Measurements from ENCODE around the gene ADIPOR2.
"Not testable (repeated sequence)": the region's sequence is repeated elsewhere in the genome, so short reads cannot be mapped to it uniquely, and the experiment has no call there.

ADIPOR2 gene

DNA sequence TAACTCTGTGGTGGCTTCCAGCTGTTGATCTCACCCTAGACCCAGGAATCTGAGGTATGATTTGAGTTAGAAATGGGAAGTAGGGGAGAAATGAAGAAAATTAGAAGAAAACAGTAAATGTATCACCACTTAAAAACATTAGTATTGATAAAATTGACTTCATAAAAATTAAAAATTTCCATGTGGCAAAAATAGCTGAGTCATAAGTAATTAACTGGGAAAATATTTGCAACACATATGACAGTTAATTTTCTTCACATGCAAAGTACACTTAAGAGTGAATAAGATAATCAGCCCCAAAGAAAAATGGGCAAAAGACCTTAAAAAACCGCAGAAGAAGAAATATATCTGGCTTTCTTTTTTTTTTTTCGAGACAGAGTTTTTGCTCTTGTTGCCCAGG is 25.5 kb upstream of the ADIPOR2 start:
- no peak for DNase-seq

DNA sequence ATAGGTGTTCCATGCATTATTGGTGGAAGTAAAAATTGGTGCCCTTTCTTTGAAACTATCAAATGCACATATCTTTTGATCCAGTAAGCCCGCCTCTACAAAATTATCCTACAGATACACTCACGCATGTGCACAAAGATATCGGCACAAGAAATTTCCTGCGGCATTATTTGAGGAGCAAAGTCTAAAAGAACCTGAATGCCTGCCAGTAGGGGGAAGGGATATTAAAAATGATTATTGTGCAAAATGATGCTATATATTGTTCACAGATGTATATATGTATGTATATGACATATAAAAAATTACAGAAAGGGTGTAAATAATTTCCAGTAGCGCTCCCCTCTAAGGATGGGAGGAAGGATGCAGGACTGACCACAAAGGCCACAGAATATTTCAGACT is 24.7 kb upstream of the ADIPOR2 start:
- DNase-seq: no peak

DNA sequence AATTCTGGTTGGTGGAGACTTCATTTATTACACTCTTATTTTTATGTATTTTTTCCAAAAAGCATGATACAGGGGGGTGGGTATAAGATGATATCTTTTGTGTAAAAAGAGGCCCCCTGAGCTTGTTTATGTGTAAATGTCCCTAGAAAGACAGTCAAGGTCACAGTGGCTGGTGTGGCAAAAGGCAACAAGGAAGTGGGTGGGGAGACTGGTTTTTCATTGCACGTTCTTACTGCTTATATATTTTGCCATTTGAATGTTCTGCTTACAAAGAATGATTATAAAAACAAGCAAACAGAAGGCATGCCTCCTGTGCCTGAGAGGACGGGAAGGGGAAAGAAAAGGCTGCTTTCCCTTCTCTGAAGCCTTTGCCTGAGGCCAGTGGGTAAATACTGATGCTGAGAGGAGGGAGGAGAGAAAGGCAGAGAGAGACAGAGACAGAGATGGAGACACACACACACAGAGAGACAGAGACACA is 24.1 kb upstream of the ADIPOR2 start:
- no peak for DNase-seq

DNA sequence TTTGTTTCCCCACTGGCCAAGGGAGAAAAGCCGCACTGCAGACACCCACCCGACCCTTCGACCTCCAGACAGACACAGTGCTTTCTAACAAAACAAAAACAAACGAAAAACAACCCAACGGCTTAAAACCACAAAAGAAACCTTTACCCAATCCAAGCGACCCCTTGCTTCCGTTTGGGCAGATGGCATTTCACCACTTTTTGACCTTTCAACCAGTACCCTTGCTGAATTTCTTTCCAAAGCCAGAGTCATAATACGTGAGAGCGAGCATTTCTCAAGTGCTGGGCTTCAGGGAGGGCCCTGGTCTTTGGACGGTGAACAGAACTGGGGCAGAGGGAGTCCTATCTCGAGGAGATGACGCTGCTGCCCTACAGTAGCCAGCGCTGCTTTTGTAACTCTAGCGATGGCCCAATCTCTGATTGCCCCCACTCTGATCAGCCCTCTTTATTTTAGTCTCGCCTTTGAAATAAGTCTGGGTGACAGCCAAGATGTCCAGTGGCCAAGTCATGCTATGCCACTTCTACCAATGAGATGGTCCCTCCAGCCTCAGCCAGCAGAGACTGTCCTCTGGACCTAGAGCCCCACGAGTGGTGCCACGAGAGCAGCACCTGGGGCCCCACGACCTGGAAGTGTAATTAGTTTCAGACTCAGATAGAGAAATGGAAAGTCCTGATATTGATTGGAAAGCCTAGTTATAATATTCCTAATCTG is 21.9 kb upstream of the ADIPOR2 start:
- DNase-seq: no peak

DNA sequence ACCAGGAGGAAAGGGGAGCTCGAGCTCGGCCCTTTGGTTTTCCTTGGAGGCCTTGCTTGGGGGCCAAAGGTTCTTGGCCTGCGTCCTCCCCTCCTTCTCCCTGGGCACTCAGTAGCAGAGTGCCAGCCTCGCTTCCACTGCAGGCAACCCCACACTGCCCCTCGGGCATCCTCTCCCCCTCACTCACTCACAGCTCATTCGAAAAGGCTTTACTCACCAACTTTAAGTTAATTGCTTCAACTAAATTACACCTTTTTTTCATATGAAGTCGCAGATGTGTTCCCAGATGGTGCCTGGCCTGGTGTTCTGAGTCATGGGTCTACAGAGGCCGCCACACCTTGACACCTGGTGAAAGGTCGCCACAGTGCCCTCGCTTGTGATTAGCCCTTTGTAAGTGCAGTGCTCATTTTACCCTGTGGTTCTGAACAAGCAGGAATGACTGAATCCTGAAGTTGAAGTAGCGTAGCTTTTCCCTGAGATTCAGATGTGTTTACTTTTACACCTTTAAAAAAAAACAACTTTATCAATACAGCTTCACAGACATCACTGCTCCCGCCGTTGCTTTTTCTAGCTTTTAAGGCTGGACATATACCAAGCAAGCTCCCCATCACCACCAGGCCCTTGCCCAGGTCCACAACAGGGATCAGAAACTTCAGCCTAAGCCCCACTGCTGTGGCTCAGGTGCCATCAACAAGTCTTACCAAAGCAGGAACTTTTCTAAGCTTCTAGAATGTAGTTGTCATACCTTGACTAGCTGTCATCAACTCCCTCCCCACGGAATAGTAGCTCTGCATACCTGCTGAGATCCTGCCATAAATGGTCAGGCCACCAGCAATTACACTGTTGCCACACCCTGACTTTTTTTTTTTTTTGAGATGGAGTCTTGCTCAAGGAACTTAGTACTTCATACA is 20.3 kb upstream of the ADIPOR2 start:
- DNase-seq: no peak

DNA sequence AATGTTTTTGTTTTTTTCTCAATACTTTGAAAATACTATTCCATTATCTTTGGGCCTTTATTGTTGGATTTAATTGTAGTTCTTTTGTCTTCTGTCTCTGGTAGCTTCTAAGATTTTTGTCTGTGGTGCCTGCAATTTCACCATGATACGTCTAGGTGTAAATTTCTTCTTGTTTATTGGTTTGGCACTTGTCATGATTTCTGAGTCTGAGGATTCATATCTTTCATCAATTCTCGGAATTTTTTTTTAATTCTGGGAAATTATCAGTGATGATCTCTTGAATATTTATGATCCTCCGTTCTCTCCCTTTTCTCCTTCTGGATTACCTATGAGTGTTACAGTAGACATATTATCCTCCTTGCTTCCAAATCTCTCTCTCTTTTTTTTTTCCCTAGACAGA is 14.8 kb upstream of the ADIPOR2 start:
- DNase-seq: no peak

DNA sequence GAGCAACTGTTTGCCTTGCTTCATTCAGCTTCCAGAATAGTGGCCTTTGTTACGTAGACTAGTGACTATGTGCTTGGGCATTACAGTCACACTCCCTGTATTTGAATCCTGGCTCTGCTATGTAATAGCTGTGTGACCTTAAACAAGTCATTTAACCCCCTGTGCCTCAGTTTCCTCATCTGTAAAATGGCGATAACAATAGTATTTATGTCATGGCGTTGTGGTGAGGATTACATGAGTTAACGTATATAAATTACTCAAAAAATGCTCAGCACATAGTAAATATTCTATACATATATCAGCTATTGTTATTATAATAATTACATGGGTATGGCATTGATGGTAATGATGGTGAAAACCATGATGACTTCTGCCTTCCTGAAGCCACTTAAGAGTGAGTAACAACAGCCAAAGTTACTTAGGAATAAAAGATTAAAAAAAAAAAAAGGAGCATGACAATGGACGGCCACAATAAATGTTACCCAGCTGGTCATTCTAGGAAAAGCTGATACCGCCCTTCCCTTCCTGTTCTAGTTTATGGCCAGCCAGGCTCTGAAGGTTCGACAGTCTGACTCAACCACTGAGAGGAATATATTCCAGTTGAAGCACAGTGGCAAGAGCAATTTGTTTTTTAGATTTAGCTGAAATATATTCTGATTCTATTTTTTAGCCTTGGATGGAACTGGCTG is 9.9 kb upstream of the ADIPOR2 start:
- DNase-seq: no peak

DNA sequence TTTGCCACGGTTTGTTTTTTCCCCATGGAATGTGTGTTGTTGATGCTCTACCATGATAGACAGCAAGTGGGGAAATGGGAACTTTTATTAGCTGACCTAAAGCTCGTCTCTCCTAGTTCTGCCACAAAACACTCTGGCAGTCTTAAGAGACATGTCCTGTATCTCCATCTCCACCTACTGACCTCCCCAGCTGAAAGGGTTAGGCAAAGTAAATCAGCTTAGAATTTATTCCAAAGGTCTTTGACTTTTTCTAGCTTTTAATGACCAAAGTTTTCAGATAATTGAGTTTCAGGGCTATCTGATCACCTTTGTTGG is 9.4 kb upstream of the ADIPOR2 start:
- no peak for DNase-seq

DNA sequence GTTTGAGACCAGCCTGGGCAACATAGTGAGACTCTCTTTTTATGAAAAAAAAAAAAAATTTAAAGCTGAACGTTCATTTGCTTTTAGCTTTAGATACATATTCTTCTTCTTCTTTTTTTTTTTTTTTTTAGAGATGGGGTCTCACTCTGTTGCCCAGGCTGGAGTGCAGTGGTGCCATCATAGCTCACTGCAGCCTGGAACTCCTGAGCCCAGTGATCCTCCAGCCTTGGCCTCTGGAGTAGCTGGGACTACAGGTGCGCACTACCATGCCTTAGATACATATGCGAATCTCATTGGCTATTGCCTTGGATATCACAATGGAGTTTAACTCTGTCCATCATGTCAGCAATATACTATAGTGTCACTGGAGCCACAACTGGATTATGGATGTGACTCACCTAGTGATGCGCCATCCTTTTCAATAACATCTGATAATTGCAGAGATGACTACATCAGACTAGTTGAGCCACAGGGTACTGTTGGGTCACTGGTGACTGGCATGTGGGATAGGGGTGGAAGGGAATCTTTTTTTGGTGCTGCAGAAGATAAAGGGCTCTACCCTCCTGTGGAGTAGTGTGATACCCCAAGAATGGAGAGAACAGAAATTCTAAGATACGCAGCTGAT is 2.7 kb upstream of the ADIPOR2 start:
- DNase-seq: no peak

DNA sequence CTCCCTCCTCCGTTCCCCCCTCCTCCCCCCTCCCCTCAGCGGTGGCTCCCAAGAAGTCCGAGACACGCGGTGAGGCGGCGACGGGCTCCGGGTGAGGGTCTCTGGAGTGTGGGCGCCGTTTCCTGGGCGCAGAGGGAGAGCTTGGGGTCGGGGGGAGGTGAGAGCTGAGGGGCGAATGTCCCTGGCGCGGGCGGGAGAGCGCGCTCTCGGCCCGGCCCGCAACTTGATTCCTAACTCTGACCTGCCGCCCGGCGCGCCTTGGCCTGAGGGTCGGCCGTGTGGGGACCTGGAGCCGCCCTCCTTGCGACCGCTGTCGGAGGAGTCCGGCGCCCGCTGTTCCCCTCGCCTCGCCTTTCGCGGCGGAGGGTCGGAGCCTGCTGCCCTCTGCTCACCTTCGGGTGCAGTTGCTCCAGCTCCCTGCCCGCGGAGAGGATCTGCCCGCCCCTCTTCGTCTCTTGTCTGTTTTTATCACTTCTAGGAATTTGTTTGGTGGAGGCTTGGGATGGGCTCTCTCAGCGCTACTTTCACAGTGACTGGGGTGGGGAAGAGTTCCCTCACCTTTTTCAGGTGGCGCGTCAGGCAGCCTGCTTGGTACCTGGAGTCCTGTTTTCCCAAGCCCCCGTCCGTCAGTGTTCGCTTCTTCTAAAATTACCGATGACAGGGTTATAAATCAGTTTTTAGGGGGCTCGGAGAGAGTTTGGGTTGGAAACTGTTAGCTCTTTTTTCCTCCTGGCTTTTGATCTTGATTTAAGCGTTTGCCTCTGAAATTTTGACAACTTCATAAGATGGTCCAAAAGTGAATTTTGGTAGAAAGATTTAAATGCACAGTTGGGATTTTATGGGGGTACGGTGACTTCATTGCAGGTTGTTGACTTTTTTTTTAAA is 495 bp downstream of the ADIPOR2 start:
- peak; percentile 46 for DNase-seq

DNA sequence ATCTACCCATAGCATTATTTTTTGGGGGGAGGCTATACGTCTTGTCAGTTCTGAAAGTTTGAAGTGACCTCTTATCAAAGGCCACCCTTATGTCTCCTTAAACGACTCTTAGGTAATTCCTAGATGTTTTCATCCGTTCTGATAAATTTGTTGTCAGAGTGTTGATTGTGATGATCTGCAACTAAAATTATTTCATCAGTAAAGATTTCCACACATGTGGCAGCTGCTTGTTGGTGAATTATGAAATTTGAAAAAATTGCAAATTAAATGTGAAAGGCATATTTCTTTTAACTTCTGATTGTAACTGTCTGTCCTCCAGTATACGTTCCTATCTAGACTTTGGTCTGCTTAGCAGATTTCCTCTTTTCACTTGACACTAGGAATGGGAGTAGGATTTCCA is 1.4 kb downstream of the ADIPOR2 start:
- no peak for DNase-seq

DNA sequence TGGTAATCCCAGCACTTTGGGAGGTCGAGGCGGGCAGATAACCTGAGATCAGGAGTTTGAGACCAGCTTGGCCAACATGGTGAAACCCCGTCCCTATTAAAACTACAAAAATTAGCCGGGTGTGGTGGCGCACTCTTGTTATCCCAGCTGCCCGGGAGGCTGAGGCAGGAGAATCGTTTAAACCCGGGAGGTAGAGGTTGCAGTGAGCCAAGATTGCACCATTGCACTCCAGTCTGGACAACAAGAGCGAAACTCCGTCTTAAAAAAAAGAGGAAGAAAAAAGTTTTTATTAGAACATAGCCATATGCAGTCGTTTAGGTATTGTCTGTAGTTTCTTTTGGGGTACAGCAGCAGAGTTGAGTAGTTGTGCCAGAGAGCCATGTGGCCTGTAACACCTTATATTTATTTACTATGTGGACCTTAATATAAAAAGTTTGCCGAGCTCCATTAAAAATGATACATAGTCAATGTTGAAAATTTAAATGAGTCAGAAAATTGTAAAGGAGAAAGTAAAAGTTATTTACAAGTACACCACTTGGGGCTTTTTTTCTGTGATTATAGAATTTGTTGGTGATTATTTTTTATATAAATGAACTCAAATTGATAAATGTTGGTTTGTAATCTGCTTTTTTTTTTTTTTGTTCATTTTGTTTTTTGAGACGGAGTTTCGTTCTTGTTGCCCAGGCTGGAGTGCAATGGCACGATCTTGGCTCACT is 2.2 kb downstream of the ADIPOR2 start:
- DNase-seq: no peak

DNA sequence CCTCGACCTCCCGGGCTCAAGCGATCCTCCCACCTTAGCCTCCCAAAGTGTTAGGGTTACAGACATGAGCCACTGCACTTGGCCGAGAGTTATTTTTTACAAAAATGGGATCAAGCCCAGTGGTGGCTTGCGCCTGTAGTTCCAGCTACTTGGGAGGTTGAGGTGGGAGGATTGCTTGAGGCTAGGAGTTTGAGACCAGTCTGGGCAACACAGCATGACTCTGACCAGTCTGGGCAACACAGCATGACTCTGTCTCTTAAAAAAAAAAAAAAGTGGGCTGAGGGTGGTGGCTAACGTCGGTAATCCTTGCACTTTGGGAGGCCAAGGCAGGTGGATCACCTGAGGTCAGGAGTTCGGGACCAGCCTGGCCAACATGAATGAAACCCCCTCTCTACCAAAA is 4.2 kb downstream of the ADIPOR2 start:
- DNase-seq: not testable (repeated sequence)

DNA sequence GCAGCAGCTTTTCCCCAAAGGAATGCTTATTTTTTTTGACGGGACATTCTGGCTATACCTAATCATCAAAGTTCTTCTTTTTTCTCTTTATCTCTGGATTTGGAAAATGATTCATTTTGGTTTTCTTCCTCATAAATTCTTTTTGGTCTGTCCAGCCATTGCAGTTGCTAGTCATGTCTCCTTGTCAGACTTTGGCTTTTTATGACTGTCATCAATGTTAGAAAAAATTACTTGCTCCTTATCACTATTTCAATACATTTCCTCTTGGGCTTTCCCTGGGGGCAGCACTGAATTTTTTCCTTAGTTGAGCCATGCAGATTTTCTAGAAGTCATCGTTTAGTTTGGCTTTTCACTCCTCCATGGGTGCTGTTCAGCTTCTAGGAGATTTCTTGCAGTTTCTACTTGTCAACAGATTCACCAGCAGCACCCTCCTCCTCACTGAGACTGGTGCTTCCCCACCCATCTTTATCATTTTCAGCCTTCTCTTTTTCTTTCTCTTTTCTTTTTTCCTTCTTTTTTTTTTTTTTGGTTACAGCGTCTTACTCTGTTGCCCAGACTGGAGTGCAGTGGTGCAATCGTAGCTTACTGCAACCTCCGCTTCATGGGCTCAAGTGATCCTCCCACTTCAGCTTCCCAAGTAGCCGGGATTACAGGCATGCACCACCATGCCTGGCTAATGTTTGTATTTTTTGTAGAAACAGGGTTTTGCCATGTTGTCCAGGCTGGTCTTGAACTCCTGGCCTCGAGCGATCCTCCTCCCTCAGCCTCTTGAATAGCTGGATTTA is 5.2 kb downstream of the ADIPOR2 start:
- no peak for DNase-seq

DNA sequence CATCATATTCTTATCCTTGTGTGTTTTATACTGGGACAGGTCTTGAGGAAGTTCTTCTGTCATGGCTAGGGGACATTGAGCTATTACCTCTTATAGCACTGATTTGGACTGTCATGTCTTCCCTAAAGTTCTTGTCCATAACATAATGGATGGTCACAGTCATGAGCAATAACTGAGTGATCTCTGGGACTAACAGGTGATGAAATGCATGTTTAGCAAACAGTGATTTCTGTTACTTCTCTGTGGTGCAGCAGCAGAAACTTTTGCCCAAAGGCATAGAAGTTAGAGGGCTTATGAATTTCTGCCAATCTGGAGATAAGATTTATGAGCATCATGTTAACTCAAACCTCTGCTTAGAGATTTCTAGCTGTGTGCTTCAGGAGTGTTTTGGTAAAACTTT is 5.9 kb downstream of the ADIPOR2 start:
- DNase-seq: no peak

DNA sequence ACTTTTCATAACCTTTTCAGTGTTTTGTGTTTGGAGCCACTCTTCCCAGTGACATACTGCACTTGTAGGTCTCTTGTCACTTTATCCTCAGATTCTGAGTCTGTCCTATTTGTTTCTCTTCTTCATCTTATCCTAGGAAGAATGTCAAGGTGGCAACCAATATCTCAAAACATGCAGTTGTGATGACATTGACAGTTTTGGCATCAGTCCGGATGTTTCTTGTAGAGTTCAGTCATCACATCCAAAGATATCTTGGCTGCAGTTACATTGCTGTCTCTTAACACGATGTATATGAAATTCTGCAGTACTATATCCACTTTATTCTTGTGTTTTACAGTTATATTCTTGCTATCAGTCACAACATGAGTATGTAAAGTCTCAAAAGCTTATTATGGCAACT is 6.4 kb downstream of the ADIPOR2 start:
- no peak for DNase-seq

DNA sequence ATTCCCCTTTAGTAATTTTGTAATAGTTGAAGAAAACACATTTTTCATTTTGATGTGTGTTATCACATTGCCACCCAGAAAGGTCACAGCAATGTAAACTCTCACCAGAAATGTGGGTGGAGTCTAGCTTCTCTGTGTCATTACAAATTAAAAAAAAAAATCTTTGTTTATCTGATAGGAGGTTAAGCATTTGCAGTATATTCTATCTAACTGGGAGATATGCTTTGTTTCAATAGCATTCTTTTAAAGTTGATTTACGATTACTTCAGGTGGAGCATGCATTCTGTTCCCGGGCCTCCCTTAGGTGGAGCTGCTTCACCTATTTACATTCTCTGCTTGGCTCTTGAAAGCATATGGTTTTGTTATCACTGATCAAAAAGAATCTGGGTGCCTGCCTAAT is 7.8 kb downstream of the ADIPOR2 start:
- DNase-seq: no peak

DNA sequence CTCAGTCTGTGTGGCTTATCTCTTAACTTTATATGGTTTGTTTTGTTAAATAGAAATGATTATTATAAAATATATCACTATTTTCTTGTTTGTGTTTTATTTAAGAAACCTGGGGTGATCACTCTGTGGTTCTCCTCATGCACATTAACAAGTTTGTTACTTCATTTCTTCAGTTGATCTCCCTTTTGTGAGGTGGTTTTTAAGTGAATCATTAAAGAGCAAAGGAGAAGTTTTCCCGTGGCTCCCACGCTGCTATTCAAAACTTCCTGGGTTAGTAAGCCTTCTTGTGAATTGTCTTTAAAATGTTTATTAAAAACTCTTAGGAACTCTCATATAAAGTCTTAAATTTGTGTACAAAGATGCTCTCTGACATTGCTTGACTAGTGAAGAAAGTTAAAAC is 11.8 kb downstream of the ADIPOR2 start:
- no peak for DNase-seq

DNA sequence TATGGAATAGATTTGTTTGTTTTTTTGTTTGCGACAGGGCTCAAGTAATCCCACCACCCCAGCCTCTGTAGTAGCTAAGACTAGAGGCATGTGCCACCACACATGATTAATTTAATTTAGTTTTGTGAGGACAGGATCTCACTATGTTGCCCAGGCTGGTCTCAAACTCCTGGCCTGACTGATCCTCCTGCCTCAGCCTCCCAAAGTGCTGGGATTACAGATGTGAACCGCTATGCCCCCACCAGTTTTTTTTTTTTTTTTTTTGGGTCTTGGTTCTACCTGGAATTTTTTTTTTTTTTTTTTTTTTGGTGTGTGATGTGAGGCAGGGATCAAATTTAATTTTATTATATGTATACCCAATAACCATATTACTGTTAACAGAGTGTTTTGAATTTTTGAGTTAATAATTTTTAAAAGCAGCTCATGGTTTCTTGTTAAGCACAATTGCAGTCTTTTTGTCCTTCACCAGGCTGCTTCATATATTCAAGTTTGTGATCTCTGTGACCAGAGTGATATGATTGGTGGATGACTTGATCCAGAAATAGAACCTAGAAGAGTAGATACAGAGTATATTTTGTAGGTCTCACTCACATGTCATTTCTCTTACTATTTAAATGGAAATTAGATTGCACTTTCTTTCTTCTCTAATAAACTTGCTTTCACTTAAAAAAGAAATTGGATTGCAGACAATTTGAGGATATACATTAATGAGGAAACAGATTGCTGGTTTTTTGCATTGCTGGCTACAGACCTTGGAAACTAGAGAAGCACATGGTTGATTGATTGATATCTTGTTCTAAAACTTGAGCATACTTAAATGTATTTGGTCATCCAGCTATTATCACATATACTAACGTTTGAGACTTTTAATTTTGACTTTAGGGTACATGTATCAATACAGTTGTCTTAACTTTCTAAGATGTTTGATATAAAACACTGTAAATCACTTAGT is 13.2 kb downstream of the ADIPOR2 start:
- DNase-seq: no peak
